ENCODE data around the gene MED13L.
"Not testable (repeated sequence)": the region's sequence is repeated elsewhere in the genome, so short reads cannot be mapped to it uniquely, and the experiment has no call there.

The MED13L gene

DNA sequence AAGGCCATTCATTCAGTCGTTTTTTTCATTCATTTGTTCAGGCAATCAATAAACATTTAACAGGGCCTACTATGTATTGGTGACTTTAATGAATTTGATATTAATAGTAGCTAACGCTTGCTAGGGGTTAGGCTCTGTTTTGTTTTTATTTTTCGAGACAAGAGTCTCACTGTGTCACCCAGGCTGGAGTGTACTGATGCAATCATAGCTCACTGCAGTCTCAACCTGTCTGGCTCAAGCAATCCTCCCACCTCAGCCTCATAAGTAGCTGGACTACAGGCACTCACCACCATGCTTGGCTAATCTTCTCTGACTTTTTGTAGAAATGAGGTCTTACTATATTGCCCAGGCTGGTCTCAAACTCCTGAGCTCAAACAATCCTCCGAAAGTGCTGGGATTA is 25.6 kb upstream of the MED13L start:
- DNase-seq (ENCODE audit: low spot score) = no peak

DNA sequence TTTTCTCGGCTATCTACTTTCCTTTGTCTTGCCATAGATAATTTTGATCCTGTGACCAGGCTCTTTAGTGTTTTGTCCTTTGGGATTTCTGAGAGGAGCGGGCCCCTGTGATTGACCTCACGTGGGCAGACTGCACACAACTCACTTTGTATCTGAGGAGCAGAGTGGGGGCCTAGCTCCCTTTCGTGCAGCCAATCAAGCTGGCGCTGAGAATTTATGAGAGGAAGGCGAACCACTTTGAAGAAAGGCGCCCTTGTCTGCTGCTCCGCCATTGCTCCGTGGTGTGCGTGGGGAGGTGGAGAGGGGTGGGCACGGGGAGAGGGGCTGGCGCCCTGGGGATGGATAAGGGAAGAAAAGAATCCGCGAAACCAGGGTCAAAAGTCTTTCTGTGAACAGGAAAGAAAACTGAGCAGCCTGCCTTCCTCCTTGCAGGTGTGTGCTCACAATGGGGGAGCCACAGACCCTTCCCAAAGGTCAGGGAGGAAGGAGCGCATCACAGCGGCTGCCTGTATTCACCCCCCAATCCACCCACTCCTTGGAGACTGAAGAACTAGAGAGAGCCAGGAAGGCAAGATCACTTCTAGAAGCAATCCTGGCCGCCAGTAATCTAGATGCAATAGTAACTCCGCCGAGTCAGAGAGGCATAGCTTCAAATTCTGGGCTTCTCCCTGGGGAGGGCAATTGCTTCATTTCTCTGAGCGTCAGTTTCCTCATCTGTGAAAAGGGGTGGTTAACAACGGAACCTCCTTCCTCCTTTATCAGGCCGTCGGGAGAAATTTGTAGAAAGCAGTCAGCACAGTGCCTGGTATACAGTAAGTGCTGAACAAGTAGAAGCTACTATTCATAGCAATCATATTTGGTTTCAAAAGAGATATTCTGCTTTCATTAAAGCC is 24.9 kb upstream of the MED13L start:
- DNase-seq (ENCODE audit: low spot score) = no peak

DNA sequence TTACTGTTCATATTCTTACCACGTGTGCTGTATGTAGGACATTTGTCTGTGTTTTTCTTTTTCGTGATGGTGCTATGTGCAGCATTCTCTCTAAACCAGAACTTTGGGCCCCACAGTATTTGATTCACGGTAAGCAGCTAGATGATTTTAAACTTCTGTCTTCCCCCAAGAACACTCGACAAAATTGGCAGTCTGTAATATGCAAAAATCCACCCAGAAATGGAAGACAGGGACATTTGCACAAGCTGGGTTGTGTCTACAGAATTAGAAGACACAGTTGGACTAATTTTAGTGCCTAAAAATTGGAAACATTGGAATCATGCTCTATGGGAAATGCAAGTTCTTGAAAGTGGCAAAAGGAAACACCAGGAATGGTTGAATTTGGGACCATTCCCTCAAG is 24.1 kb upstream of the MED13L start:
- DNase-seq (ENCODE audit: low spot score) = no peak

DNA sequence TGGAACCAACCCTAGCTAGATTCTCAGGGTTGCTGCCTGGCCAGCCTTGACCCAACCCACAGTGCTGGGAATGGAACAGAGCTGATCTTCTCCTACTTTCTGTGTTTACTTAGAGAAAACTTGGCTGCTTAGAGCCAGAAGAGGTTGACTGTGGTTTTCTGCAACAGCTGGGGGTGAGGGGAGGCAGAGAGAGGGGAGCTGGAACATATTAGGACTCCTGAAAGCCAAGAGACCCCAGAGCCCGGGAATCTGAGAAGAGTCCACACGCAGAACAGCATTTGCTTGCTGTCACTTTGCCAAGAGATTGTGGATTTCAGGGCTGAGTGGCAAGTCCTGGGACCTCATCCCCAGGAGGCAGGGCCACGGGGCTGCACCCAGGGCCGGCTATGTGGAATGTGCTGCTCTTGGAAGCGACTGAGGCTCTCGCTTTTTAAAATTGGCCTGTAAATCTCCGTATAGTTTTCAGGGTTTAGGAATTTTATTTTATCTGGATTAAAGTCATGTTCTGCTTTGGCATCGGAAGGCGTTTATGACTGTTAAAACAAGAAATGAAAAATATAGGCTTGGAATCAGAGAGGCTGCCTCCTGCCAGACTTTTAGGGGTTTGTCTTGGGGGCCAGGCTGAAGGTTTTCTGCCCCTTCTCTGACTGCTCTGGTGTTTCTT is 22.3 kb upstream of the MED13L start:
- no peak for DNase-seq (ENCODE audit: low spot score)

DNA sequence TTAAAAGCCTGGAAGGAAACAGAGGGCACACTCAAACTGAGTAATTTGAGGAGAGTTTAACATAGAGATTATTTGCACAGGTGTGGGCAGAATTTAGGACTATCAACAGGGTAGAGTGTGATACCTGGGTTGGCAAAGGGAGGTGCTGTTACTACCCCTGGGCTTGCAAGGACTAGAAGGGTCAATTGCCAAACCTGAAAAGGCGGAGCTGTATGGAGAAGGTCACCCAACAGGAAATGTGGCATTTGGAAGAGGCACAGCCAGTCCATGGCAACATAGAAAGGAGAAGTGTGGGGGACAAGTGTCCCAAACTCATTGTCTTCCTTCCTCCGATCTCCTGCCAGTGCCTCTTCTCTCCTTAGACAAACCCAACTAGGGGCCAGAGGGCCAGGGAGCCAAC is 21.6 kb upstream of the MED13L start:
- no peak for DNase-seq (ENCODE audit: low spot score)

DNA sequence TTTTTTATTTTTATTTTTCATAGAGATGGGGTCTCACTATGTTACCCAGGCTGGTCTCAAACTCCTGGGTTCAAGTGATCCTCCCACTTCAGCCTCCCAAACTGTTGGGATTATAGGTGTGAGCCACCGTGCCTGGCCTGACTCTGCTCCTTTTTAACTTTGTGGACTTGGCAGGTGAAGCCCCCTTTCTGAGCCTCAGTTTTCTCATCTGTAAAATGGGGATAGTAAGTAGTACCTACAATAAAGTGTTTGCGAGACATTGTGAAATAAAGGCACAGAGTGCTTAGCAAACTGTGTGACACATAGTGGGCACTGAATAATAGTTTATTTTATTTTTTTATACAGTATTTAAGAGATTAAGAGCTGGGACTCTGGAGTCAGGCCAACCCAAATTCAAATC is 21.1 kb upstream of the MED13L start:
- DNase-seq (ENCODE audit: low spot score) = no peak

DNA sequence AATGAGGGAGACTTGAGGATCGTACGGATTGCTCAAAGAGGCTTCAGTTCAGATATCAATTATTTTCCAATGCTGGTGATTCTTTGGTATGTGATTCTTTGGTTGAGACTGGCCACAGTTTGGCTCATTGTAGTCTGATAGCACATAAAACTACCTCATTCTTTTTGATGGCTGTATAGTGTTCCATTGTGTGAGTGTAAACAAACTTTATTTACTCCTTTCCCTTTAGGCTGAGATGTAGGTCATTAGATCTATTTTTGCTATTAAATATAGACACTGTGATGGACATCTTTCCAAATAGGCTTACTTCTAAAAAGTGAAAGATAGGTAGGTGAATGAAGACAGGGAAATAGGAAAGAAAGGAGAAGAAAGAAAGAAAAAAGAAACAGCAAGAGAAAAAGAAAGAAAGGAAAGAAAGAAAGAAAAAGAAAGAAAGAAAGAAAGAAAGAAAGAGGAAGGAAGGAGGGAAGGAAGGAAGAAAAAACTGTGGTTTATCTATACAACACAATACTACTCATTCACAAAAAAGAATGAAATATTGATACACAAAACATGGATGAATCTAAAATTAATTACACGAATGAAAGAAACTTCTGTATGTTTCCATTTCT is 19.8 kb upstream of the MED13L start:
- no peak for DNase-seq (ENCODE audit: low spot score)

DNA sequence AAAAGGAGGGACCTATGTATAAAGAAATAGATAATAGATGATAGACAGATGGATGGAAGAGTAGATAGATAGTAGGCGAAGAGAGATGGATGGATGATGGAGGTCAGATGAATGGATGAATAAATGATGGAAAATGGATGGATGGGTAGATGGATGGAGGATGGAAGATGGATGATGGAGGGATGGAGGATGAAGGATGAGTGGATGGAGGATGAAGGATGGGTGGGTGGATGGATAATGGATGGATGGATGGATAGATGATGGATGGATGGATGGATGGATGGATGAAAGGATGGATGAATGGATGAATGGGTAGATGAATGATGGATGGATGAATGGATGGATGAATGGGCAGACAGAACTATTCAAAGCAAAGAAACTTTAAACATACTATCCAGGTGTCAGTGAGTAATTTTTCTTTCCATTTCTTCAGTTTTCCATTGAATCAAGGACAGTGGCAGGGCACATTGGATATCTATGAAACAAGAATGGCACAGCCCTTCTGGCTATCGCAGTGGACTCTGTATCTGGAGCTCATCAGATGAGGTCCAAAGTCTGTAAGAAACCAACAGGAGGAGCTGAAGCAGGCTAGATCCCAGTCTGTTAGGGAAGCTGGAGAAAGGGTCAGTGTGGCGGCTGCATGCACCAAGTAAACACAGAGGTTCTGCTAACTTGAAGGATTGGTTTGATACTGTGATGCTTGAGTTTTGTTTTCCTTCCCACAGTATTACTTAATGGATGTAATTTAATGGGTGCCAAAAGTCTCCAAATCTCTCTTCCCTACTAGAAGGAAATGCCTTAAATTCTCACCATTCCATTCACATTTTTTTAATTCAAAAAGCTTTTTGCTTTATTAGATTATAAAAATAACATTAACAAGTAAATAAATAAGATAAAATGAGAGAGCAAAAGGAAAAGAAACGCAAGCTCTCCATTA is 18.1 kb upstream of the MED13L start:
- no peak for DNase-seq (ENCODE audit: low spot score)

DNA sequence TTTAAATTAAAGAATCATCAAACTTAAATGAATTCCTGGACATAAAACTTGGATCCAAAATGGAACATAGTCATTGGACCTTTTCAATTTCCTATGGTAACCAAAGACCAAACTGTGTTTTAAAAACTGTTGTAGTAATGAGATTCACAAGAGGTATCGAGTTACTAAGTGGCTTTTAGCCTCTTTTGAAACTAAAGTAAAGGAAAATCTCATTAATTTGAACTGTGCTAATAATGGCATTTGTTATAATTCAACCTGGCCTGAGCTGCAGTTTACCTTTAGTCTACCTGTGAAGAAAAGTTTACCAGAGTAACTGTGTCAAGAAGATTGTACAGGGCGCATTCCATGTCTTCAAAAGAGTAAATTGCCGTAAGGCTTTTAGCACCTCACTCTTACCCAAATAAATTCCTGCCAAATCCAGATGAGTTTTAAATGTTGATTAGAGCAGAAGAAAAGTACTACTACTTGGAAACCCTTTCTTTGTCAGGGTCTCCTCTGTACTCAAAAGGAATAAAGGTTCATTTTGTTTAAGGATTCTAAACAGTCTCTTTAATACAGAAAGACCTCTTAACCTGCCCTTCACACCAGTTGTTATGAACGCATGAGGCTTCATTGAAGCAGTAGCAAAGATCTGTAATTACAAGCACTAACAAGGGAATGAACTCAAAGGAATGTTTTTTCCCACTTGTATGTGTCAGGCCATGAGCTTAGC is 17.1 kb upstream of the MED13L start:
- DNase-seq (ENCODE audit: low spot score) = no peak

DNA sequence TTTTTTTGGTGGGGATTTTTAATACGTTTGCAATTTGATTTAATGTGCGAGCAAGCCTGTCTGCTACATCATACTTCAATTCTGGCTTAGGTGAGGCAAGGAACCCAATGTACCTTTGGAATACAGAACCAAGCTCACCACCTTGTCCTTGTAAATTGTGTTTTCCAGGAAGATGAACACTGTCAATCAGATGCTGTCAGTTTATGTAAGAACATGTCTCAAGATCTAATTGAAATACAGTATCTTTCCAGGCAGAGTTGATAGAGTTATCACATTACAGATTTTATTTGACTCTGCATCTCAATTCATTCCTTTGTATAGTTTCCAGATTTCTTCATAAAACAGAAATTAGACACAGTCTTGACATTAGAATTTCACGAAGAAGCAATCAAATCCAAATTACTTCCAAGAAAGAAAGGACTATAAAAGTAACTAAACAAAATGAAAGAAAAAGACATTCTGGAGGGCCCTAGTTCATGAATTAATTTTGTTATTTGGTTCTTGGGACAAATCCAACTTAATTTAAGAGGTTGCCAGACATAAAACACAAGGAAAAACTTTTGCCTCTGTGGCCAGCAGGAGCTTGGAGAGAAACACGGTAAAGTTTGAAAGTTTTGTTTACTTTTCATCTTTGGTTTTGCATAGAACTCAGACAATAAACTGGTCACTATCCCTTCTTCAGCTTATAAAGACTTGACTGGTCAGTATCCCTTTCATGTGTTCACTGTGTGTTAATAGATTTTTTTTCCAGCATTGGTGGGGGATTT is 16.4 kb upstream of the MED13L start:
- no peak for DNase-seq (ENCODE audit: low spot score)

DNA sequence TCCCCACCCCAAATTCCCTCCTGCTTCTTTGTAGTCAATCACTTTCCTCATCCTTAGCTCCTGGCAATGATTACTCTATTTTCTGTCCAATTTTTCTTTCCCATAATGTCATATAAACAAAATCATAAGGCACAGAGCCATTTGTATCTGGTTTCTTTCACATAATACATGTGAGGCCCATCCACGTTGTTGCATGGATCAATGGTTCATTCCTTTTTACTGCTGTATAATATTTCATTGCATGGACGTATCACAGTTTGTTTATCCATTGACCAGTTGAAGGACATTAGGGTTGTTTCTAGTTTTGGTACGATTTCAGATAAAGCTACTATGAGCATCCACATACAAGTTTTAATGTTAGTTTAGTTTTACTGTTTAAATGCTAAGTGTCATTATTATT is 13.7 kb upstream of the MED13L start:
- DNase-seq (ENCODE audit: low spot score) = no peak

DNA sequence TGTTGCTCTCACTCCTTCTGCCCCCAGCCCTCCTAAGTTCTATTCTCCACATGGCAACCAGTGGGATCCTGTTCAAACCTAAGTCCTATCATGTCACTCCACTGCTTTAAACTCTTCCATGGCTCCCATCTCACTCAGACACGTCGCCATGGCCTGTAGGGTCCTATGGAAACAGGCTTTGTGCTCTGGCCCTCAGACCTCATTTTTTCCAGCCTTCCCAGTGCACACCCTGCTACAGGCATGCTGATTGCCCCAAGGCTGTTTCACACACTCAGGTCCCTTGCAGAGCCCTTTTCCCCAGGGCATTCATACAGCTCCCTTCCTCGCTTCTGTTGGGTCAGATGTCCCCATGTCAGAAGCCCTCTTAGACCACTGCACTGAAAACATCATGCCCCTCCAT is 11.2 kb upstream of the MED13L start:
- no peak for DNase-seq (ENCODE audit: low spot score)

DNA sequence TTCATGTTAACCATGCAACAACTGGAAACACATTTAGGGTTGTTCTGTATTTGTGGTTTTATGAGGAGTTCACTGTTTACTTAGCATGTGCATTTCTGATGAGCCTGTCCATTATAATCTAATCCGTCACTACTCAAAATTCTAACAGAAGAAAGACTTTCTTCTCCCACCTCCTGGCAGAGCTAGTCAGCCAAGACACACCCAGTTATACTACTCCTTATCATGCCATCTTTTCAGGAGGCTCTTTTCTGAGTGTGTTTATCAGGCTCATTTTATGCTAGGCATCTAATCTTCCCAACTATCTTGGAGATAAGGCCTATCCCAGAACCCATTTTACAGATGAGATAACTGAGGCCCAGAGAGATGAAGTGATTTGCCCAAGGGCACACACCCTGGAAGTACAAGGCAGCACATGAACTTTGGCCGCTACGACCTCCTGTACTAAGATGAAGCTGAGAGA is 10.4 kb upstream of the MED13L start:
- DNase-seq (ENCODE audit: low spot score) = no peak

DNA sequence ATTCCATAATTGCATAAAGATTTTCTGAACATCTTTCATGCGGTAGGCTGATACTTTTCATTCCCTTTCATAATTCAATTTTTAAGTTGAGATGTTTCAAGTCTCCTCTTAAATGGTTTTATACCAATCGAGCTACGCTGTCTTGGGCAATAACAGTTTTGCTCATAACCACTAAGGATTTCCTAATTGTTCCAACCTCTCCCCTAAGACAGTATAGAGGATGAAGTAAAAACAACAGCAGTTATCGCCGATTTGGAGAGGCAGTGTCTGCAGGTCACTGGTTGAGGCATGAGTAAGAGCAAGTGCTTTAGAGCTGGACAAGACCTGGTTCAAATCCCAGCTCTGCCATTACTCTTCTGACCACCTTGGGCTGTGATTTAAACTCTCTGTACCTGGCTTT is 6.9 kb upstream of the MED13L start:
- no peak for DNase-seq (ENCODE audit: low spot score)

DNA sequence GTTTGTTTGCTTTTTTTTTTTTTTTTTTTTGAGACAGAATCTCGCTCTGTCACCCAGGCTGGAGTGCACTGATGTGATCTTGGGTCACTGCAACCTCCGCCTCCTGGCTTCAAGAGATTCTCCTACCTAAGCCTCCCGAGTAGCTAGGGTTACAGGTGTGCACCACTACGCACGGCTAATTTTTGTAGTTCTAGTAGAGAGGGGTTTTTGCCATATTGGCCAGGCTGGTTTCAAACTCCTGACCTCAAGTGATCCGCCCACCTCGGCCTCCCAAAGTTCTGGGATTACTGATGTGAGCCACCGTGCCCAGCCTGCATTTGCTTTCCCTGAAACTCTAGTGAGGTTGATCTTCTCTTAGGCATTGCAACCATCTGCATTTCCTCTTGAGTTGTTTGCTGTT is 6.4 kb upstream of the MED13L start:
- not testable (repeated sequence) for DNase-seq (ENCODE audit: low spot score)

DNA sequence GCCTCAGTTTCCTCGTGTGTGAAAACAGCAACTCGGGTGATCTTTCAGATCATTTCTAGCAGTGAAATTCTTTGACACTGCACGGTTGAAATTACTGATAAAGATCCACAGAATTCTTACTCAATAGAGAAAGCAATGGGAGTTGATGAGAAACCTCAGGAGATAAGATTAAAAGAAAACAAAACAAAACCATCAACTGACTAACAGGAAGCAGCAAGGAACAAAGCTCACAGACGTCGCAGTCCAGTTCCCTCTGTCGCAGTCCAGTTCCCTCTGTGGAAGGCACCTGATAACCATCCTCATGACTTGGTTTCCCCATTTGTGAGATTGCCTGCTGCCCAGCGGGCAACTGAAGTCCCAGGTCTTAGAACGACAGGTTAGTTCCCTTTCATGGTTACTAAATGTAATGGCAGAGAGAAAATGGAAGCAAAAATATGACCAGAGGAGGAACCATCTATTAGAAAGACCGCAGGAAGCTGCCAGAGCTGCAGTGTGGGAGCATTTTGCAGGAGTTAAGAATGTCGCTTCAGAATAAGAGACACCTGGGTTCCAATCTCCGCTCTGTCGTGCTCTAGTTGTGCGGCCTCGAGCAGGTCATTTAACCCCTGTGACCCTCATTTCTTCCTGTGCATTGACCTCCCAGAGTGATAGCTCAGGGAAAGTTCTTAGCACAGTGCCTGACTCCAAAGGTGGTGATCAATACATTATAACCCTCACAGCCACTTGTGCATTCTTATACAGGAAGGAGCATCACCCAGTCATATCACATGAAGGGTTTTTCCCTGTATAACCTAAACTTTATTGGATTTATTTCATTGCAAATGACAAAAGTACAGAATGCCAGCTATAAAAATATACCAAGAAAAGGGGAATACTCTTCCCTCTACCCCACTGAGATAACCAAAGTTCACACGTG is 5.1 kb upstream of the MED13L start:
- DNase-seq (ENCODE audit: low spot score) = peak; percentile 14

DNA sequence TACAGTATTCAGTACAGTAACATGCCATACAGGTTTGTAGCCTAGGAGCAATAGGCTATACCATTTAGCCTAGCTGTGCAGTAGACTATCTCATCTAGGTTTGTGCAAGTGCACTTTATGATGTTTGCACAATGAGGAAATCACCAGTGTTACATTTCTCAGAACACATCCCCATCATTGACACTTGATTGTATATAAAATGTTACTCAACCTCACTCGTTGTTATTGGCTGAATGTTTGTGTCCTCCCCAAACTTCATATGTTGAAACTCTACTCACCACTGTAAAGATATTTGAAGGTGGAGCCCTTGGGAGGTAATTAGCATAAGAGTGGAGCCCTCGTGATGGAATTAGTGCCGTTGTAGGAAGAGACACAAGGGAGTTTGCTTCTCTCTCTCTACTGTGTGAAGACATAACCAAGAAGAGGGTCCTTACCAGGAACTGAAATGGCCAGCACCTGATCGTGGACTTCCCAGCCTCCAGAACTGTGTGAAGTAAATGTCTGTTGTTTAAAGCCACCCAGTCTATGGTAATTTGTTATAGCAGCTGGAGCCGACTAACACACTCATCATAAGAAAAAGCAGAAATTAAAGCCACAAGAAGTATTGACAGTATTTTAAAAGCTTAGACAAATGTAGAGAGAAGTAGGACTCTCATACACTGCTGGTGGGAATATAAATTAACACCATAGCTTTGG is 3.2 kb upstream of the MED13L start:
- no peak for DNase-seq (ENCODE audit: low spot score)

DNA sequence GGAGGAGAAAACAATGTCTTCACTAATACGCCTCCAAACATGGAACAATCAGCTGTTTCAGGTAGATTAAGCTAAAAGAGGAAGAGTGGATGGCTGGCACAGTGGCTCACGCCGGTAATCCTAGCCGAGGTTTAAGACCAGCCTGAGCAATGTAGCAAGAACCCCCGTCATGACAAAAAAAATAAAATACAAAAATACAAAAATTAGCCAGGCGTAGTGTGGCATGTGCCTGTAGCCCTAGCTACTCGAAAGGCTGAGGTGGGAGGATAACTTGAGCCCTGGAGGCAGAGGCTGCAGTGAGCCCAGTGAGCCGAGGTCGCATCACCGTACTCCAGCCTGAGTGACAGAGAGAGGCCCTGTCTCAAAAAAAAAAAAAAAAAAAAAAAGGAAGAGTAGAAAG is 1.2 kb upstream of the MED13L start:
- DNase-seq (ENCODE audit: low spot score) = no peak

DNA sequence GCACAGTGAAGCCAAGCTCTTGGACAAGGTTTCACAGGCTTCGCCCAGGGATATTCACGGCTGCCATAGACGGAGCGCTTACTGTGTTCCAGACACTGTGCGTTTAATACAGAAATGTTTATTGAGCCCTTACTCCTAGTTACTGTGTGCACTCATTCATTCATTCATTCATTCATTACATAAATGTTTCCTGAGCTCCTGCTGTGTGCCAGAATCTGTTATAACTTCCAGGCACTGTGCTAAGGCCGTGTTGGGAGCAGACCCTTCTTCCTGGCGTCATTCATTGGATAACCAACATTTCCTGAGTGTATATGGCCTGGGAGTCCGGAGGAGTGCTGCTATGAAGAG is 760 bp upstream of the MED13L start:
- DNase-seq (ENCODE audit: low spot score) = no peak

All from kidney tubule cell (primary cell).